Keratinocyte (primary cell): ENCODE measurements around the gene IDI1. TPM values are rescaled to one million over a fixed set of nuclear protein-coding genes. Genes with fewer than 3 reads are reported as not detected.
"Not testable (repeated sequence)": the region's sequence is repeated elsewhere in the genome, so short reads cannot be mapped to it uniquely, and the experiment has no call there.

ENCODE experiments used
- DNase-seq: peaks from one replicate; pipeline ENCODE4 v3.0.0-alpha.2; 2011; ENCODE audit warnings: low read depth, missing footprints, low spot score
- FAIRE-seq: peaks from 2 replicates; lab custom pipeline; 2011; peaks lifted over from hg19 to GRCh38; lab: Jason Lieb, UNC
- H2AFZ ChIP-seq: 2 replicates; pipeline ENCODE4 v1.6.0; 2012; ENCODE audit warnings: low read length, control low read depth, inconsistent platforms; ENCODE audit not compliant: control insufficient read depth
- H3K27ac ChIP-seq: 2 replicates; pipeline ENCODE4 v1.5.1; 2011; ENCODE audit warnings: low read length; ENCODE audit not compliant: control insufficient read depth, insufficient read depth
- H3K27me3 ChIP-seq: 3 replicates; pipeline ENCODE4 v1.6.0; 2011; ENCODE audit warnings: low read length; ENCODE audit not compliant: control insufficient read depth, insufficient read depth; ENCODE audit errors: extremely low read depth
- H3K36me3 ChIP-seq, 2 experiments: 2 replicates in 1 of 2; 3 replicates in 1 of 2; pipeline ENCODE4 v1.5.1; 2011; ENCODE audit warnings: low read length in 2 of 2, mild to moderate bottlenecking in 1 of 2; ENCODE audit not compliant: control insufficient read depth in 2 of 2, insufficient read depth in 2 of 2; ENCODE audit errors: extremely low read depth in 1 of 2
- H3K4me1 ChIP-seq: 3 replicates; pipeline ENCODE4 v1.5.1; 2011; ENCODE audit warnings: low read length; ENCODE audit not compliant: control insufficient read depth, insufficient read depth; ENCODE audit errors: extremely low read depth
- H3K4me2 ChIP-seq: 3 replicates; pipeline ENCODE4 v1.6.0; 2011; ENCODE audit warnings: low read depth, low read length; ENCODE audit not compliant: control insufficient read depth, insufficient read depth; ENCODE audit errors: extremely low read depth
- H3K4me3 ChIP-seq, 3 experiments: fragments of 200-600 bp in 1 of 3; sonication (generic) in 1 of 3; 2 replicates in 2 of 3; 3 replicates in 1 of 3; pipeline ENCODE4 v1.5.1; 2011 to 2016; ENCODE audit warnings: low read length in 3 of 3, mild to moderate bottlenecking in 3 of 3, control low read depth in 2 of 3, inconsistent platforms in 1 of 3, low read depth in 1 of 3, mixed read lengths in 1 of 3, mixed run types in 1 of 3, moderate library complexity in 1 of 3; ENCODE audit not compliant: control insufficient read depth in 2 of 3, insufficient read depth in 2 of 3; ENCODE audit errors: extremely low read depth in 1 of 3
- H3K79me2 ChIP-seq: 2 replicates; pipeline ENCODE4 v1.6.0; 2012; ENCODE audit warnings: low read length; ENCODE audit not compliant: control insufficient read depth, insufficient read depth
- H3K9ac ChIP-seq: 3 replicates; pipeline ENCODE4 v1.6.0; 2011; ENCODE audit warnings: low read length; ENCODE audit not compliant: control insufficient read depth, insufficient read depth; ENCODE audit errors: extremely low read depth
- H3K9me1 ChIP-seq: 3 replicates; pipeline ENCODE4 v1.6.0; 2011; ENCODE audit warnings: low read length; ENCODE audit not compliant: control insufficient read depth, insufficient read depth; ENCODE audit errors: extremely low read depth
- H3K9me3 ChIP-seq: 2 replicates; pipeline ENCODE4 v1.5.1; 2012; ENCODE audit warnings: low read depth, low read length; ENCODE audit not compliant: control insufficient read depth
- H4K20me1 ChIP-seq: 3 replicates; pipeline ENCODE4 v1.6.0; 2011; ENCODE audit warnings: low read length; ENCODE audit not compliant: control insufficient read depth, insufficient read depth; ENCODE audit errors: extremely low read depth
- EZH2 ChIP-seq: IDR thresholded peaks from one replicate; pipeline ENCODE4 v1.6.1; 2012; ENCODE audit warnings: inconsistent platforms, mild to moderate bottlenecking, low read length, moderate library complexity
- dilution Hi-C: fragments of 300-500 bp; cut with MboI; formaldehyde crosslinking; loops from one replicate; pipeline ENCODE4 v1.7.0; 2020; ENCODE audit warnings: low sequenced_read_pairs; ENCODE audit not compliant: extremely low pct_ligation_motif_present
- polyA plus RNA-seq, 5 experiments: library from polyadenylated mRNA; depleted of rRNA in 3 of 5; stranded (reverse) in 3 of 5; stranded (forward) in 1 of 5; unstranded in 1 of 5; fragments of >200 nt; gene quantifications; 1 replicate in 1 of 5; 2 replicates in 3 of 5; 3 replicates in 1 of 5; pipeline versions ENCODE4 v1.2.1 to v1.2.3, GENCODE V29; 2011 to 2012; ENCODE audit warnings: missing spikeins in 2 of 5, low read depth in 1 of 5, low replicate concordance in 1 of 5
- TF ChIP-seq, protein P1 (sequence below), 3 experiments: IDR thresholded peaks in 1 of 3; conservative IDR thresholded peaks in 1 of 3; optimal IDR thresholded peaks in 1 of 3; 2 replicates in 2 of 3; 3 replicates in 1 of 3; pipeline versions ENCODE3 to v1.5.1; 2011; ENCODE audit warnings: low read length in 3 of 3, mild to moderate bottlenecking in 3 of 3, moderate library complexity in 2 of 3, control low read depth in 1 of 3, inconsistent platforms in 1 of 3; ENCODE audit not compliant: insufficient read depth in 2 of 3; ENCODE audit errors: extremely low read depth in 1 of 3

The IDI1 gene
- polyA plus RNA-seq, 1 donor (not counting 4 experiments of a cell fraction or from before 2014, with no cell fraction given), result 298 TPM

DNA sequence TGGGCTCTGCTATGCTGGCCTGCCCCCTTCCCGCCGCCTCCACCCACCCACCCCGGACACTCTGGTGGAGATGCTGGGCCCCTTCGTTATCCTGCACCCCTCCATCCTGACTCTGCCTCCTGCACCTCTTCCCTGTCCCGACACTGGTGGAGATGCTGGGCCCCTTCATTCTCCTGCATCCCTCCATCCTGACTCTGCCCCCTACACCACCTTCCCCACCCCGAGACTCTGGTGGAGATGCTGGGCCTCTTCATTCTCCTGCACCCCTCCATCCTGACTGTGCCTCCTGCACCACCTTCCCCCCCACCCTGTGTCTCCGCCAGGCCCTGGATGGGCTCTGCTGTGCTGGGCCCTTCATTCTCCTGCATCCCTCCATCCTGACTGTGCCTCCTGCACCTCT lies 38.2 kb downstream of the IDI1 start:
- Histone ChIP-seq H3K9me1 (no peaks in the 10 kb centered on the region), H2AFZ (no peak overlapping the region), H3K4me1 (no peaks in the 10 kb centered on the region), H3K9me3 (no peaks in the 10 kb centered on the region), H3K4me3 (no peak overlapping the region), H3K9ac (no peak overlapping the region), H3K4me2 (no peak overlapping the region), H4K20me1 (peaks cover 3% of the 10 kb centered on the region), H3K27ac (no peak overlapping the region), H3K79me2 (peaks cover 16% of the 10 kb centered on the region), H3K36me3 (peaks cover 46 to 48% of the 10 kb centered on the region in 2 experiments), H3K27me3 (no peaks in the 10 kb centered on the region)
- DNase-seq (no peak), FAIRE-seq (no peak)
- TF ChIP-seq EZH2, result no peak
- TF ChIP-seq, protein P1, sequence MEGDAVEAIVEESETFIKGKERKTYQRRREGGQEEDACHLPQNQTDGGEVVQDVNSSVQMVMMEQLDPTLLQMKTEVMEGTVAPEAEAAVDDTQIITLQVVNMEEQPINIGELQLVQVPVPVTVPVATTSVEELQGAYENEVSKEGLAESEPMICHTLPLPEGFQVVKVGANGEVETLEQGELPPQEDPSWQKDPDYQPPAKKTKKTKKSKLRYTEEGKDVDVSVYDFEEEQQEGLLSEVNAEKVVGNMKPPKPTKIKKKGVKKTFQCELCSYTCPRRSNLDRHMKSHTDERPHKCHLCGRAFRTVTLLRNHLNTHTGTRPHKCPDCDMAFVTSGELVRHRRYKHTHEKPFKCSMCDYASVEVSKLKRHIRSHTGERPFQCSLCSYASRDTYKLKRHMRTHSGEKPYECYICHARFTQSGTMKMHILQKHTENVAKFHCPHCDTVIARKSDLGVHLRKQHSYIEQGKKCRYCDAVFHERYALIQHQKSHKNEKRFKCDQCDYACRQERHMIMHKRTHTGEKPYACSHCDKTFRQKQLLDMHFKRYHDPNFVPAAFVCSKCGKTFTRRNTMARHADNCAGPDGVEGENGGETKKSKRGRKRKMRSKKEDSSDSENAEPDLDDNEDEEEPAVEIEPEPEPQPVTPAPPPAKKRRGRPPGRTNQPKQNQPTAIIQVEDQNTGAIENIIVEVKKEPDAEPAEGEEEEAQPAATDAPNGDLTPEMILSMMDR (optimal IDR thresholded peaks at IDR 0.05 in 1 of 3, IDR thresholded peaks at IDR 0.05 in 1 of 3, conservative IDR thresholded peaks at IDR 0.05 in 1 of 3; ENCODE audit: extremely low read depth in 1 of 3, insufficient read depth in 2 of 3, low read length in 3 of 3), result no peak
- dilution Hi-C loops, result no loop called here

DNA sequence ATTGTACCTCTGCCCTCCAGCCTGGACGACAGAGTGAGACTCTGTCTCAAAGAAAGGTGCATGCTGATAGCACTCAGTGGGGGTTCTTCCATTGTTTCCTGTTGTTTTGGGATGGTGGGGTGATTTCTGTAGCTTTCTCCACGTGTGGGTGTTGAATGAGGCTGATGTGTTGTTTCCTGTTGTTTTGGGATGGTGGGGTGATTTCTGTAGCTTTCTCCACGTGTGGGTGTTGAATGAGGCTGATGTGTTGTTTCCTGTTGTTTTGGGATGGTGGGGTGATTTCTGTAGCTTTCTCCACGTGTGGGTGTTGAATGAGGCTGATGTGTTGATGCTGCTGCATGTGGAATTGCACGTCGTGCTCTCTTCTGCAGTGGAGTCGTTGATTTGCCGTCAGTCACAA lies 39.0 kb downstream of the IDI1 start:
- H3K9me1 ChIP-seq, H3K4me2 ChIP-seq, H3K9me3 ChIP-seq, H3K4me1 ChIP-seq, H2AFZ ChIP-seq, dilution Hi-C loops, H3K27me3 ChIP-seq, H3K27ac ChIP-seq, H3K9ac ChIP-seq, DNase-seq, FAIRE-seq, H3K4me3 ChIP-seq, H4K20me1 ChIP-seq: not testable (repeated sequence)
- peaks cover 44 to 47% of the 10 kb centered on the region in 2 experiments for H3K36me3 ChIP-seq
- H3K79me2 ChIP-seq, result peaks cover 20% of the 10 kb centered on the region

DNA sequence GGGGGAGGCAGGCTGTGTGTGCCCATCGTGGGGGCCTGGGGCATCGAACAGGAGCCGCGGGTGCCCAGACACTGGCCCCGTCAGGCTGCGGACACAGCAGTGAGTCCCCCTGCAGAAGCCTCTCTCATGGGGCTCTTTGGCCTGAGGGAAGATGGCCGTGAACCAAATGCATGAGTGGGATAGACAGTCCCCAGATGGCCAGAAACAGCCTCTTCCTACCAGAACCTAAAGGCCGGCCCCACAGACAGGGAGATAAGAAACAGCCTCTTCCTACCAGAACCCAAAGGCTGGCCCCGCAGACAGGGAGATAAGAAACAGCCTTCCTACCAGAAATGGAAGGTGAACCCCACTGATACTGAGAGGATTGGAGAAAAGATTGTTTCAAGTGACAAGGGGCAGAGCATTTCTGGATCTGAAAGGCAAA lies 39.8 kb downstream of the IDI1 start:
- H3K4me3 ChIP-seq, result no peak overlapping the region
- no peaks in the 10 kb centered on the region for H3K9me1 ChIP-seq
- H3K79me2 ChIP-seq, result peaks cover 25% of the 10 kb centered on the region
- H3K27ac ChIP-seq, result no peak overlapping the region
- H4K20me1 ChIP-seq, result peaks cover 3% of the 10 kb centered on the region
- H3K4me2 ChIP-seq, result no peak overlapping the region
- no peaks in the 10 kb centered on the region for H3K4me1 ChIP-seq
- no peak overlapping the region for H3K9ac ChIP-seq
- no peak overlapping the region for H2AFZ ChIP-seq
- peaks cover 49% of the 10 kb centered on the region in 2 experiments for H3K36me3 ChIP-seq
- TF ChIP-seq EZH2, result no peak
- TF ChIP-seq, protein P1 (optimal IDR thresholded peaks at IDR 0.05 in 1 of 3, IDR thresholded peaks at IDR 0.05 in 1 of 3, conservative IDR thresholded peaks at IDR 0.05 in 1 of 3; ENCODE audit: extremely low read depth in 1 of 3, insufficient read depth in 2 of 3, low read length in 3 of 3), result no peak
- dilution Hi-C loops, result no loop called here
- H3K9me3 ChIP-seq, result no peaks in the 10 kb centered on the region
- no peaks in the 10 kb centered on the region for H3K27me3 ChIP-seq
- FAIRE-seq (no peak), DNase-seq (no peak)
